ACC112 (cell line): ENCODE data around the gene FAAP100.
A peak's percentile ranks its signal among the peaks of the same experiment; 100 is the strongest.

Source experiments
- H2AFZ ChIP-seq: fragments of 200-600 bp; sonication (generic); one replicate; pipeline ENCODE4 v1.6.0; 2017; ENCODE audit warnings: antibody characterized with exemption, low read length; ENCODE audit not compliant: unreplicated experiment
- H3K27ac ChIP-seq: fragments of 200-600 bp; sonication (generic); 2 replicates; pipeline ENCODE4 v1.5.1; 2014; ENCODE audit warnings: low read depth, mild to moderate bottlenecking, antibody characterized with exemption, low read length, moderate library complexity
- H3K27me3 ChIP-seq: fragments of 200-600 bp; sonication (generic); 2 replicates; pipeline ENCODE4 v1.6.1; 2014; ENCODE audit warnings: mild to moderate bottlenecking, antibody characterized with exemption, low read length, moderate library complexity, mixed read lengths; ENCODE audit not compliant: insufficient read depth
- H3K36me3 ChIP-seq: fragments of 200-600 bp; sonication (generic); 2 replicates; pipeline ENCODE4 v1.6.1; 2016; ENCODE audit warnings: mild to moderate bottlenecking, antibody characterized with exemption, low read length, moderate library complexity, mixed read lengths; ENCODE audit not compliant: insufficient read depth
- H3K4me1 ChIP-seq: fragments of 200-600 bp; sonication (generic); one replicate; pipeline ENCODE4 v1.6.1; 2016; ENCODE audit warnings: low read length, mixed read lengths; ENCODE audit not compliant: insufficient read depth, unreplicated experiment, control insufficient read depth
- H3K4me3 ChIP-seq: fragments of 200-600 bp; sonication (generic); 2 replicates; pipeline ENCODE4 v1.5.1; 2014; ENCODE audit warnings: mild to moderate bottlenecking, low read depth, low read length
- H3K79me2 ChIP-seq: fragments of 200-600 bp; sonication (generic); one replicate; pipeline ENCODE4 v1.6.0; 2016; ENCODE audit warnings: low read length; ENCODE audit not compliant: control insufficient read depth, unreplicated experiment, insufficient read depth

The FAAP100 gene

GRCh38 chr17:81523402-81524038 lies 28.6 kb downstream of the FAAP100 start:
- H3K27ac ChIP-seq: no peak overlapping the region
- no peak overlapping the region for H3K4me3 ChIP-seq
- H3K4me1 ChIP-seq: peaks cover 16% of the 10 kb centered on the region
- no peaks in the 10 kb centered on the region for H3K79me2 ChIP-seq
- no peaks in the 10 kb centered on the region for H3K36me3 ChIP-seq
- H2AFZ ChIP-seq: no peak overlapping the region
- H3K27me3 ChIP-seq: no peaks in the 10 kb centered on the region

GRCh38 chr17:81522491-81523401 lies 29.4 kb downstream of the FAAP100 start:
- no peaks in the 10 kb centered on the region for H3K27me3 ChIP-seq
- H3K4me3 ChIP-seq: no peak overlapping the region
- peaks cover 1% of the 10 kb centered on the region for H3K79me2 ChIP-seq
- H3K4me1 ChIP-seq: peaks cover 22% of the 10 kb centered on the region
- H3K36me3 ChIP-seq: no peaks in the 10 kb centered on the region
- no peak overlapping the region for H3K27ac ChIP-seq
- H2AFZ ChIP-seq: no peak overlapping the region

- Histone ChIP-seq H2AFZ (no peak overlapping the region), H3K27ac (no peak overlapping the region), H3K27me3 (no peaks in the 10 kb centered on the region), H3K4me3 (no peak overlapping the region), H3K79me2 (peaks cover 20% of the 10 kb centered on the region), H3K4me1 (peaks cover 30% of the 10 kb centered on the region), H3K36me3 (no peaks in the 10 kb centered on the region)
Measured at GRCh38 chr17:81520021-81520901, 31.9 kb downstream of the FAAP100 start.

GRCh38 chr17:81519284-81520020 lies 32.7 kb downstream of the FAAP100 start:
- peaks cover 22% of the 10 kb centered on the region for H3K79me2 ChIP-seq
- H3K4me3 ChIP-seq: peak overlapping the region; percentile 76
- H3K27me3 ChIP-seq: no peaks in the 10 kb centered on the region
- H3K4me1 ChIP-seq: peaks cover 30% of the 10 kb centered on the region
- no peak overlapping the region for H2AFZ ChIP-seq
- H3K27ac ChIP-seq: no peak overlapping the region
- no peaks in the 10 kb centered on the region for H3K36me3 ChIP-seq

DNA sequence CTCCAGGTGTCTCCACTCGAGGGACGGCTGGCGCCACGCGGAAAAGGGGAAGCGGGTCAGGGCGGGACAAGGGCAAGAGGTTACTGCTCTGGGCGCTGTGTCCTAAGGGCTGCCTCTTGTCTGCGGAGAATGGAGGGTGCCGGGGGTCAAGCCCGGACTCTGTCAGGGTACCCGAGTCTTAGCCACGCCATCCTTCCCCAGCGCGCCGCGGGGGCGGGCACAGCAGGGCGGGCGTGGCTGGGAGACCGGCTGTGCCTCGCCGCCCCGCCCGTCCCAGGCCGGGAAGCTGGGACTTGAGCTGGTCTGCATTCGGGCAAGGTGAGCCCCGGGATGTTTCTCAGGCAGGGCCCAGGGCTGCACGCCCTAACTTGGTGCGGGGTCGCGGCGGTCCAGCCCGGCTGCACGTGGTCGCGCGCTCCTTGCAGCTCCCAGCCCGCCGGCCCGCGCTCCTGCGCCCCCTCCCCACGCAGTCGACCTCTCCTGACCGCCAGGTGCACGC lies 33.3 kb downstream of the FAAP100 start:
- Histone ChIP-seq H3K36me3 (no peaks in the 10 kb centered on the region), H3K27ac (no peak overlapping the region), H3K4me3 (peak overlapping the region; percentile 76), H3K79me2 (peaks cover 22% of the 10 kb centered on the region), H3K27me3 (no peaks in the 10 kb centered on the region), H3K4me1 (peaks cover 29% of the 10 kb centered on the region), H2AFZ (no peak overlapping the region)

GRCh38 chr17:81518113-81518784 lies 33.9 kb downstream of the FAAP100 start:
- no peak overlapping the region for H3K27ac ChIP-seq
- H3K4me1 ChIP-seq: peaks cover 23% of the 10 kb centered on the region
- H3K27me3 ChIP-seq: no peaks in the 10 kb centered on the region
- H2AFZ ChIP-seq: no peak overlapping the region
- H3K36me3 ChIP-seq: no peaks in the 10 kb centered on the region
- H3K4me3 ChIP-seq: peak overlapping the region; percentile 76
- peaks cover 22% of the 10 kb centered on the region for H3K79me2 ChIP-seq

DNA sequence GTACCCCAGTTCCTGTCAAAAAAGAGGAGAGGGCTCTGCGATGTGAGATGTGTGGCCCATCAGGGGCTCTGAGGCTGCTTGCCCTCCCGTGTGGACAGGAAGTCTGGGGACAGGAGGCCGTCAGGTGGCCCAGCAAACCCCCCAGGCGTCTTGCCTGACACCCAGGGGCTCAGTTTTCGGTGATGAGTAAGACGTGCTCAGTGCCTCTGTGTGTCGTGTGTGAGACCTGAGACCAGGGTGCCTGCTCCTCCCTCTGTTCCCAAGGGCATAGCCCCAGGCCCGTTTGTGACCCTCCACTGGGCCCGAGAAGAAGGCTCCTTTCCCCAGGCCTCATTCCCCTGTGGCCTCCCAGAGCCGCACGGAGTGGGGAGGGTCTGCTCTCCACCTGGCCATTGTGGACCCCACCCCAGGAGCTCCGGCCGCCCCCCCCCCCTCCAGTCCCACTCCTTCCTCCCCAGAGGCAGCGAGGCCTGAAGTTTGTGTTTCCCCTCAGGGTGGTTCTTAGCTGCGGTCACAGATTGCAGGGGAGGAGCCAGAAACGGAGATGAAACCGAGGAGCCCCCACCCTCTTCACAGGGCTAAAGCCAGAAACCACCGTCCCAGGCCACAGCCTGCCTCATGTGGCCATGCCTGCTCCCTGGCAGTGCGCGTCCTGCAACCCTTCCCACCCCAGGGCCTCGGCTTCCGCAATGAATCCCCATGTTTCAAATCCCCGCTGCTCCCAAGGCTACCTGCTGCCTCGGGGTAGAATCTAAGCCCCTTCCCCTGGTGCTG lies 34.6 kb downstream of the FAAP100 start:
- H3K27me3 ChIP-seq: no peaks in the 10 kb centered on the region
- no peak overlapping the region for H2AFZ ChIP-seq
- no peaks in the 10 kb centered on the region for H3K36me3 ChIP-seq
- H3K4me3 ChIP-seq: no peak overlapping the region
- H3K79me2 ChIP-seq: peaks cover 22% of the 10 kb centered on the region
- H3K4me1 ChIP-seq: peaks cover 23% of the 10 kb centered on the region
- H3K27ac ChIP-seq: no peak overlapping the region

DNA sequence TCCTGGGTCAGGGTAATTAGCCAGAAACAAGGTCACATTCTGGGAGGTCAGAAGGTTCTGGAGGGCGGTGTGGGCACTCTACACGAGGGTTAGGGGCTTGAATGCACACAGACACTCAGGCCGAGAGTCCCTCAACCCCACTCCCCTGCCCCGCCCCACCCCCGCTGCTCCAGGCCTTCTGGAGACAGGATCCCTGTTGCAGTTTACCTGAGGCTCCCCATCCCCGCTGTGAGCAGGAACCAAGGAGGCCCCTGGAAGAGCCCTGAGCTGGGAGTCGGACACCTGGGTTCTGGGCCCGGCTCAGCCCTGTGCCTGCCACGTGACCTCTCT lies 35.2 kb downstream of the FAAP100 start:
- no peaks in the 10 kb centered on the region for H3K27me3 ChIP-seq
- H2AFZ ChIP-seq: no peak overlapping the region
- H3K4me1 ChIP-seq: peaks cover 23% of the 10 kb centered on the region
- peaks cover 28% of the 10 kb centered on the region for H3K79me2 ChIP-seq
- H3K4me3 ChIP-seq: peak overlapping the region; percentile 80
- H3K27ac ChIP-seq: no peak overlapping the region
- peaks cover 4% of the 10 kb centered on the region; the same call in 1 of the 2 replicates for H3K36me3 ChIP-seq

DNA sequence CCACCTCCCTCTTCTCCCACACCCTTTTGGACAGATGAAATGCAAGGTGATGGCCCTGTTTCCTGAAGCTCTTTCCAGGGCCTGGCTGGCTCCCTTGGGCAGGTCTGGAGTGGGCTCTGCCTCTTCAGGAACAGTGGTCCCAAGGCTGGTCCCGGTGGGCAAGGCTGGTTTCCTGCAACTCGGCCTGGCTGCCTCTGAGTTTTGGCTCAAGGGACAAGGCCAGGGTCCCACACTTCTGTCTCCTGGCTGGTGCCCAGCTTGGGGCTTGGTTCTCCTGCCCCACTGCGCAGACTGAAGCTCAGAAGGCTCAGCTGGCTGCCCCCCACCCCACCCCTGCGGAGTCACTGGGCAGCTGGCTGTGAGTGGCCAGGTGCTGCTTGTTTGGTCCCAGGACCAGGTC lies 35.7 kb downstream of the FAAP100 start:
- Histone ChIP-seq H2AFZ (no peak overlapping the region), H3K27me3 (no peaks in the 10 kb centered on the region), H3K36me3 (peaks cover 9% of the 10 kb centered on the region; the same call in 1 of the 2 replicates), H3K4me1 (peaks cover 23% of the 10 kb centered on the region), H3K27ac (no peak overlapping the region), H3K4me3 (peak overlapping the region; percentile 80), H3K79me2 (peaks cover 33% of the 10 kb centered on the region)
